HepG2 (cell line): Measurements from ENCODE around the gene BSG. TPM values are rescaled to one million over a fixed set of nuclear protein-coding genes. Genes with fewer than 3 reads are reported as not detected.

Source experiments
- ARID3A ChIP-seq: IDR thresholded peaks from 2 replicates; pipeline ENCODE4 v1.6.1; 2012; ENCODE audit warnings: low read depth, low read length, improper control_type of control experiment
- ARNTL ChIP-seq: sonication (generic); formaldehyde crosslinking; IDR thresholded peaks from 2 replicates; pipeline ENCODE4 v1.4.0; 2020; ENCODE audit warnings: mild to moderate bottlenecking, missing genetic modification reagents
- CBX1 ChIP-seq: IDR thresholded peaks from one replicate; pipeline ENCODE4 v1.6.1; 2016; ENCODE audit warnings: antibody characterized with exemption, low read depth
- CHD2 ChIP-seq: IDR thresholded peaks from 2 replicates; pipeline ENCODE4 v1.6.1; 2011; ENCODE audit warnings: low read depth, low read length, improper control_type of control experiment
- IKZF1 ChIP-seq: fragments of 450-650 bp; IDR thresholded peaks from 2 replicates; pipeline ENCODE4 v1.7.1; 2016
- MBD4 ChIP-seq: IDR thresholded peaks from 2 replicates; pipeline ENCODE4 v1.6.1; 2012; ENCODE audit warnings: low read length, inconsistent platforms, borderline replicate concordance
- MED1 ChIP-seq: sonication (generic); formaldehyde crosslinking; IDR thresholded peaks from 2 replicates; pipeline ENCODE4 v1.4.0; 2020; ENCODE audit warnings: missing genetic modification reagents
- MIER3 ChIP-seq: IDR thresholded peaks from 2 replicates; pipeline ENCODE4 v1.6.1; 2016; ENCODE audit warnings: missing compliant biosample characterization, borderline replicate concordance
- MLXIP ChIP-seq: sonication (generic); formaldehyde crosslinking; IDR thresholded peaks from 2 replicates; pipeline ENCODE4 v1.9.0; 2021; ENCODE audit warnings: missing genetic modification reagents, borderline replicate concordance
- MXI1 ChIP-seq: IDR thresholded peaks from 3 replicates; pipeline ENCODE4 v1.6.1; 2012; ENCODE audit warnings: low read depth, low read length, inconsistent platforms, borderline replicate concordance
- MYPOP ChIP-seq: sonication (generic); formaldehyde crosslinking; IDR thresholded peaks from 2 replicates; pipeline ENCODE4 v1.8.1; 2023; ENCODE audit warnings: mild to moderate bottlenecking, moderate library complexity, missing genetic modification reagents
- NCOA2 ChIP-seq: sonication (generic); formaldehyde crosslinking; IDR thresholded peaks from 2 replicates; pipeline ENCODE4 v1.8.0; 2022; ENCODE audit warnings: inconsistent platforms
- PHF8 ChIP-seq: sonication (generic); formaldehyde crosslinking; IDR thresholded peaks from 2 replicates; pipeline ENCODE4 v1.5.0; 2020; ENCODE audit warnings: missing genetic modification reagents
- RBM39 ChIP-seq: fragments of 200-400 bp; formaldehyde crosslinking; IDR thresholded peaks from one replicate; pipeline ENCODE4 v1.6.1; 2018; ENCODE audit warnings: antibody characterized with exemption, mild to moderate bottlenecking, low read depth, low read length; ENCODE audit not compliant: poor library complexity, severe bottlenecking
- RFX3 ChIP-seq: IDR thresholded peaks from 2 replicates; pipeline ENCODE4 v1.6.1; 2016; ENCODE audit warnings: missing biosample characterization, missing genetic modification reagents
- SNAPC2 ChIP-seq: sonication (generic); formaldehyde crosslinking; IDR thresholded peaks from 2 replicates; pipeline ENCODE4 v1.8.1; 2022; ENCODE audit warnings: mild to moderate bottlenecking, missing genetic modification reagents
- SOX6 ChIP-seq, 2 experiments: fragments of 450-650 bp in 1 of 2; sonication (generic) in 1 of 2; formaldehyde crosslinking in 1 of 2; IDR thresholded peaks; 2 replicates each; pipeline versions ENCODE4 v1.4.0 to v1.6.1; 2017 to 2020; ENCODE audit warnings: antibody characterized with exemption in 1 of 2, mild to moderate bottlenecking in 1 of 2, missing genetic modification reagents in 1 of 2
- ZBTB44 ChIP-seq: sonication (generic); formaldehyde crosslinking; IDR thresholded peaks from 2 replicates; pipeline ENCODE4 v1.4.0; 2020; ENCODE audit warnings: missing genetic modification reagents
- ZBTB7B ChIP-seq: sonication (generic); formaldehyde crosslinking; IDR thresholded peaks from 2 replicates; pipeline ENCODE4 v1.4.0; 2020; ENCODE audit warnings: missing genetic modification reagents
- ZFP1 ChIP-seq: IDR thresholded peaks from 2 replicates; pipeline ENCODE4 v1.6.1; 2016
- ZNF10 ChIP-seq: sonication (generic); formaldehyde crosslinking; IDR thresholded peaks from 2 replicates; pipeline ENCODE4 v1.4.0; 2020; ENCODE audit warnings: mild to moderate bottlenecking, low read depth, missing genetic modification reagents, borderline replicate concordance
- ZNF12 ChIP-seq: sonication (generic); formaldehyde crosslinking; IDR thresholded peaks from 2 replicates; pipeline ENCODE4 v1.5.0; 2020; ENCODE audit warnings: missing genetic modification reagents
- ZNF317 ChIP-seq: sonication (generic); formaldehyde crosslinking; IDR thresholded peaks from 2 replicates; pipeline ENCODE4 v1.5.0; 2020; ENCODE audit warnings: mild to moderate bottlenecking, missing genetic modification reagents
- ZNF333 ChIP-seq: sonication (generic); formaldehyde crosslinking; IDR thresholded peaks from 2 replicates; pipeline ENCODE4 v1.4.0; 2020; ENCODE audit warnings: mild to moderate bottlenecking, missing genetic modification reagents, borderline replicate concordance
- ZNF720 ChIP-seq: sonication (generic); formaldehyde crosslinking; IDR thresholded peaks from 2 replicates; pipeline ENCODE4 v1.4.0; 2020; ENCODE audit warnings: missing genetic modification reagents
- polyA plus RNA-seq, 8 experiments: library from polyadenylated mRNA; depleted of rRNA in 3 of 8; stranded (reverse) in 7 of 8; unstranded in 1 of 8; fragments of >200 nt; fragmentation: Illumina TruSeq in 4 of 8; extraction: Trizol in 4 of 8; gene quantifications; 2 replicates each; pipeline versions ENCODE4 v1.2.1 to v1.2.3, GENCODE V29; 2011 to 2016; ENCODE audit warnings: low read depth in 4 of 8, missing spikeins in 1 of 8, mixed read lengths in 1 of 8; ENCODE audit not compliant: insufficient read depth in 1 of 8
- total RNA-seq, 5 experiments: library from RNA; depleted of rRNA; stranded (reverse); fragments of >200 nt; fragmentation: Illumina TruSeq; extraction: Trizol; gene quantifications; 2 replicates each; pipeline ENCODE4 v1.2.3, GENCODE V29; 2016; ENCODE audit warnings: low read depth in 1 of 5

BSG gene
- total and polyA plus RNA-seq, 2 of the 13 experiments (the other 11 are each of a cell fraction or from before 2014, with no cell fraction given), result 309 to 754 TPM

GRCh38 chr19:556611-557382 is 15.6 kb upstream of the BSG start (continued):
- TF ChIP-seq ZBTB44 (CRISPR knock-in tag), result no peak
- no peak for TF ChIP-seq ZNF720
- TF ChIP-seq MIER3, result no peak; the same call in 1 of the 2 replicates
- no peak for TF ChIP-seq IKZF1
- no peak for TF ChIP-seq ZNF10 (CRISPR knock-in tag)
- TF ChIP-seq ARID3A, result no peak
- TF ChIP-seq CBX1, result no peak
- TF ChIP-seq RFX3 (CRISPR knock-in tag), result no peak
- TF ChIP-seq ZFP1 (CRISPR knock-in tag), result no peak
- TF ChIP-seq ZNF12 (CRISPR knock-in tag), result no peak
- no peak for TF ChIP-seq ARNTL (CRISPR knock-in tag)
- no peak for TF ChIP-seq NCOA2 (CRISPR knock-in tag)
- no peak for TF ChIP-seq CHD2
- no peak for TF ChIP-seq RBM39
- no peak for TF ChIP-seq ZNF333
- no peak for TF ChIP-seq ZNF317 (CRISPR knock-in tag)
- TF ChIP-seq MED1 (CRISPR knock-in tag), result peak; percentile 25; the same call in 1 of the 2 replicates
- no peak for TF ChIP-seq MBD4
- TF ChIP-seq PHF8, result no peak
- TF ChIP-seq SOX6 (IDR thresholded peaks at IDR 0.05), result no peak
- no peak for TF ChIP-seq SOX6 (CRISPR knock-in tag; IDR thresholded peaks at IDR 0.05)
- TF ChIP-seq MLXIP (CRISPR knock-in tag), result no peak
- TF ChIP-seq SNAPC2 (CRISPR knock-in tag), result no peak
- TF ChIP-seq MYPOP (CRISPR knock-in tag), result no peak
- no peak for TF ChIP-seq ZBTB7B (CRISPR knock-in tag)
- TF ChIP-seq MXI1, result peak; percentile 34; the same call in 1 of the 3 replicates
